ENCODE measurements around the gene UNC13B.

GRCh38 chr9:35306283-35306682, 144.5 kb downstream of the UNC13B start:
- TF ChIP-seq CTCF (IDR thresholded peaks at IDR 0.05 in 2 of 3, conservative IDR thresholded peaks at IDR 0.05 in 1 of 3; ENCODE audit: insufficient read depth in 2 of 3, low read depth in 1 of 3, low read length in 3 of 3) (no peak), NRF1 (conservative IDR thresholded peaks at IDR 0.05 in 1 of 2, IDR thresholded peaks at IDR 0.05 in 1 of 2) (no peak)
